GM19351 (cell line): ENCODE data around the gene CMIP.

Experiments
- ATAC-seq: cut with Tn5 transposase; IDR thresholded peaks from one replicate; pipeline ENCODE4 v1.9.1; 2021; ENCODE audit warnings: mild to moderate bottlenecking, moderate library complexity; ENCODE audit not compliant: unreplicated experiment

The CMIP gene

GRCh38 chr16:81473969-81474959 is 29.7 kb downstream of the CMIP start:
- no peak for ATAC-seq

- no peak for ATAC-seq
Measured at GRCh38 chr16:81477697-81478693, 33.4 kb downstream of the CMIP start.

DNA sequence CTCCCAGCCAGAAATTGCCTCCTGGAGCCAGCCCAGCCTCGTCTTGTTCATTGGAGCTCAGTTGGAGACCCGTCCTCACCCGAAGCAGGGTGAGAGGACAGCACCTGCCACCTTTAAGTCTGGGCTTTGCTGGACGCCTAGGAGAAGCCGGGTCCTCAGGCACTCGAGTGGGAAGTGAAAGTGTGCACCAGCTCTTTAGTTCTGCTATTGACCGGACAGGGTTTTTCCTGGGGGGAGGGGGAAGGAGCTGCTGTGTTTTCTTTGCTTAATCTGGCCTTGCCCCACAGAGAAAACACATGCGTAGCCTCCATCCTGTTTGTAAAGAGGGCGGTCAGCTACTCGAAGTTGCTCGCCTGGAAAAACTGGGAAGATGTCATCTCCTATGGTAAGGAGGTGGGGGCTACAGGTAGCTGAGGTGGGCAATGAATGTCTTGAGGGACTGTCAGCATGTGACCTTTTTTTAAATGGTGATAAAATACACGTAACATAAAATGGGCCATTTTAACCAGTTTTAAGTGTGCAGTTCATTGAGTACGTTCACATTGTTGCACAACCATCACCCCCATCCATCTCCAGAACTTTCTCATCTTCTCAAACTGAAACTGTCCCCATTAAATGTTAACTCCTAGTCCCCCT is 34.4 kb downstream of the CMIP start:
- ATAC-seq: peak; percentile 58

DNA sequence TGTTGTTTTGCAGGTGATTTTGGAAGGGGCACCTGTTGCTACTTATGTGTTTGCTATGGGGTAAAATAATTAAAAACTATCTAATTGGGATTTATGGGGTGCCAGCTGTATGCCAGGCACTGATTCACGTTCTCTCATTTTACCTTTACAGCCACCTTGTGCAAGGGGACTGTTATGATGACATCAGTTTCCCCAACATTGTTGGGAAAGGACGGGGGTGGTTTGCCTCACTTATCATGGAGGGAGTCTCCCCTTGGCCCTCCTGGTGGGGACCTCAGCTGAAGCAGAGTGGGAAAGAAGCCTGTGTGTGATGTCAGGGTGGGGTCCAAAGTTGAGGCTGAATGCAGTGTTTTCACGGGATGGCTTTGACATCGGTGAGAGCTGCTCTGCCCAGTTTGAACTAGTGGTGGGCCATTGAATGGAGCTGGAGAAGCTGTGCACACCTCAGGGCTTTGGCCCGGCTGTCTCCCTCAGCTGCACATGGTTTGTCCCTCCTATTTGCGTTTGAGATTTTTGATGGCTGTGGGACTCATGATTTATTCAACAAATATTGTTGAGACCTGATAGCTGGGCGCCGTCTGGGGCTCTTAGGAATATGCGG is 36.1 kb downstream of the CMIP start:
- ATAC-seq: peak; percentile 2

GRCh38 chr16:81481207-81481821 is 36.7 kb downstream of the CMIP start:
- ATAC-seq: peak; percentile 86

- no peak for ATAC-seq
Measured at GRCh38 chr16:81482329-81483063, 37.9 kb downstream of the CMIP start.

- no peak for ATAC-seq
Measured at GRCh38 chr16:81483064-81483969, 38.7 kb downstream of the CMIP start.

DNA sequence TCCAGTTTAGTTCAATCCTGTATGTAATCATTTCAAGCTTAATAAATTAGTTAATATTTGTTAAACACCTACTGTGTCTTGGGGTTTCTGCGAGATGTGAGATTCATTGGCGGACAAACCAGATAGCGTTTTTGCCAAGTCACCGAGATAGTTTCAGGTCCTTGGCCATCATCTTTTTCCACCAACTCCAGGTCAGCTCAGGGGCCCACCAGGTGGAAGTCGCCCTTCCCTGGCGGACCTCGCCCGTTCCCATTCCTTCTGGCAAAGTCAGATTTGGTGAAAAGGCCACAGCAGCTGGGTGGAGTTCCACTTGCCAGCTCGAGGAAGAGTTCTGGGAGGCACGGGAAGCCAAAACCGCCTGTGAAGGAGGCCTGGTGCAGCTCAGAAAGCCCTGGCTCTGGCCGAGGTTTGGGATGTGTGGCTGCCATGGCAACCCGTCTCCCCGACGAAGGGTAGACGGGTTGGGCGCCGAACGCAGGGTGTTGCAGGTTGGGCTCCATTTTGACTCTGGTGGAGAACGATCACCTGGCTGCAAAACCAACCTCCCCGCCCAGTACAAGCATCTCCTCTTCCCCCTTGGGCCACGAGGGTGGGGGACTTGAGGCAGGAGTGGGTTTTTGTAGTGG is 39.5 kb downstream of the CMIP start:
- ATAC-seq: no peak

DNA sequence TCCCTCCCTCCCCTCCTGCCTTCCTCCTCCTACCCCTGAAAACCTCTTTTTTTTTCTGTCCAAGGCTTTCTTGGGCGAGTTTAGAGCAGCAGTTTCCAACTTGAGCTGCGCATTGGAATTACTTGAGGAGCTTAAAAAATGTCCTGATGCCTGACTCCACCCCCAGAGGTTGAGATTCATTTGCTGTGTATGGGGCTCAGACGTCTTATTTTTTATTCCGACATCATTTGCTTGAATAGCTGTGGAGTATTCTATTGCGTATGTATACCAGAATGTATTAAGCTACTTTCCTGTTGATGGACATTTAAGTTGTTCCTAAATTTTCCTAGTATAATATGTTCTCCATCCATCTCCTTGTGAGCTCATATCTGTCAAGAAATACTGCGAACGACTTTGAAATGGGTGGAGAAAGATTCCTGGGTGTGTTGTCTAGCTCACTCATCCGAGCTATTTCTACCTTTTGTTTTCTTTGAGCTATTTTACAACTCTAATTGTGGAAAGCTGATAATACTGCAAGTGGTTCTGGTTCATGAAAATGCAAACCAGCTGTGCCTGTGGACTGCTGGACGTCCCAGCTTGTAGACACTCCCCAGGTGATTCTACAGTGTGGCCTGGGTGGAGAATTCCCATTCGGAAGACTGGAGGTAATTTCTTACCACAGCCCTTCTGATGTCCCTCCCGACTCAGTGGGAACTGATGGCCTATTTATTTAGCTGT is 40.5 kb downstream of the CMIP start:
- no peak for ATAC-seq

DNA sequence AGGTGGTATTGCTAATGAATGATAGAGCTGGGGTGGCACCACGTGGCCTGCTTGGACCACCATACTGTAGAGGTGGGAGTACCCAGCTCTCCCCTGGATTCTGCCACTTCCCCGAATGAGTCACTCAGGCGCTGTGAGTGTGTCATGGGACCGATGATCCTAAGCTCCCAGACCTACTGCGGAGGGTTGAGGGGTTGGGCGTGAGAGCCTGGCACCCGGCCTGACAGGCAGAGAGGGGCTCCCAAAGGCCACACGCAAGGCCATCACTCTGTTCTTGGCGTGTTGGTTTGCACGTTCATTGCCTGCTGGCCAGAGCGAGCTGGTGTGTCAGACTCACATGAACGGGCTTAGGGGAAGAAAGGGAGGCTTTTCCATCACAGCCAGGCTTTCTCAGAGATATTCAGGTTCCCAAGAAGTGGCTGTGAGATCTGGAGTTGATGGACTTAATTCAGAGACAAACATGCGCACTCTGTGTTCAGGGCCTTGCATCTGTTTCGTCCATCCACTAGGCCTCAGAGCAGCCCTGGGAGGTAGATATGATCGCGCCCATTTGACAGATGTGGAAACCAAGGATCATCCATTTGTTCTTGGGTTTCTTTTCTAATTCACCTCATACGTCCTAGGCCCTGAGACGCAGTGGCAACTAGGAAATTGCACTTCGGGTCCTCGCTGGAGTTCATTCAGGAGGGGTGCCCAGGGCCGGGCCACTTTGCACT is 41.4 kb downstream of the CMIP start:
- no peak for ATAC-seq

GRCh38 chr16:81486540-81487061 is 42.0 kb downstream of the CMIP start:
- ATAC-seq: no peak

- no peak for ATAC-seq
Measured at GRCh38 chr16:81487301-81487720, 42.7 kb downstream of the CMIP start.

DNA sequence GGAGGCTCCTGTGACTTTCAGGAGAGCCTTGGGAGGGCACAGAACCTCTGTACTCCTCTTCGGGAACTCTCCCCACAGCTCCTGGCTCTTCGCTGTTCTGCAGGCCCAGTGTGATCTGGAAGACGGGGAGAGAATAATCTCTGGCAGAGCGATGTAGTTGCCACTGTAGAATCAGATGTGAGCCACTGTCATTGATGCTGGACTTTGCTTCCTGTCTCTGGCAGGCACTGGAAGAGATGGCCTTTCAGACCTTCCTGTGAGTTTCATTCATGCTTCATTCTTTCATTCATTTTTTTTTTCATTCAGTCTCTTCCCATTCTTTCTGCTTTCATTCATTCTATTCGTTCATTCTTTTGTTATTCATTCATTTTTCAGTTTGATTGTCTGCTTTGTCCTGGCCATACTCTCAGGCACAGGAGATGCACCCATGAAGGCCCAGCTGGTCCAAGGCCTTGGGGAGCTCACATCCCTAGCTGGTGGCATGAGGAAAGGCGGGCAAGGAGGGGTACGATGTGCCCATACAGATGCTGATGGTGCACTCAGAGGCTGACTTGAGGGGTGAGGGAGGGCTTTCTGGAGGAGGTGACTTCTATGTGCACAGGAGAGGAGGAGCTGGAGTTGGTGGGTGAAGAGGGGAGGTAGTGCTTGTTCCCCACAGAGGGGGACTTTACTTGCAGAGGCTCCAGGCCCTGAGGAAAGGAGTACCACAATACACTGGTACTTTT is 44.2 kb downstream of the CMIP start:
- ATAC-seq: no peak

DNA sequence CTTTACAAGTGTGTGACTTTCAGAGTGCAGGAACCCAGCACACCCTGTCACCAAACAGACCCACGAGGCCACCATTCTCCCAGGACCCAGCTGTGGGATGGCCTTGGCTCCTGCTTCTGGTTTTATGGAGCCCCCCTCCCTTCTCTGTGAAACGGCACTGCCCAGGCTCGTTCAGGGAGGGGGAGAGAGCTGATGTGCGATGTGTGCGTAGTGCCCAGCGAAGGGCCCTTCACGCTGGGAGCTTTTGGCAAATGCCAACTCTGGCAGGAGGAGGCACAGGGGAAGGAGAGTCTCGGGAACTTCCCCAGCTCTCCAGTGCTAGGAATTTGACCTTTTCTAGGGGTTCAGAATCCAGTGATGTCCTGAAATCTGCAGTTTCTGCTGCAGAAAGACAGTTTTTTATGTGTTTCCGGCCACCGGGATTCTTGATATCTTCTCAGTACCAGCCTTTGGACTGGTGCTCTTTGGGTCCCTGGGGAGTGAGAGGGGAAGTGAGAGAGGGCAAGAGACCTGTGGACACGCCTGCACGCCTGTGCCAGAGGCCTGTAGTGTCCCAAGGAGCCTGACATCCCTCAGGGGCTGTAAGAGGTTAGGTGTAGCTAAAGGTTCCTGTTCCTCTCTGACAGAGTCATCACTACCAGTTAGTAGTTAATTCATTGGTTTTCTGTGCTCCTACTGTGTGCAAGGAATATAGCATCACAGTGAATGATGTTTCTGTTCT is 45.1 kb downstream of the CMIP start:
- ATAC-seq: no peak

DNA sequence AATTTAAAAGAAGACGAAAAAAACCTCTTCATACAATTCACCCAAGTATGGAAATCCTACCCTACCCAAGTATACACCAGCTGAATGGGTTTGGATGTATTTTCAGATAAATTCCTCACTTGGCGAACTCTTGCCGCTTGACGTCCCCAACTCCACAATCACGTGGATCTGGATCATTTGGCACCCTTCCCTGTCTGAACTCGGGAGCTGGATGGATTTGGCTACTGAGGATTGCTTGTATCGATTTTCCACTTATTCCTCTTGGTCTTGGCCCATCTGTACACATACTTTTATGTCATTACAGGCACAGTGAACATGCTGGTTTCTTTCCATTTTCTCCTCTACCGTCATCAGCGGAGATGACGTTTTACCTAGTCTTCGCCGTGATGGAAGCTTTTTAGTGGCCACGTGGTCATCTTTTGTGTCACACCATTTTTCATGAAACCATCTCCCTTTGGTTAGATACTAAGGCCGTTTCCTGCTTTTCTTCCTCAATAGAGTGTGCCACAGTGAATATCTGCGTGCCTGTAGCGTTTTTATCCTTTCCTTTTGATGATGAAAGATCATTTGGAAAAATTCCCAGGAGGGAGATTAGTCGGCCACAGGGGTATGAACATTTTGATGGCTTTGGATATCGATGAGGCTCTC is 47.1 kb downstream of the CMIP start:
- no peak for ATAC-seq
